OCI-LY7 (cell line): ENCODE data around the gene VIPAS39. TPM values are rescaled to one million over a fixed set of nuclear protein-coding genes. Genes with fewer than 3 reads are reported as not detected.

ENCODE experiments used
- BruUV-seq: library from RNA; stranded (reverse); fragments of 400-500 nt; replicated peaks from 2 replicates; lab custom pipeline; 2021; lab: Mats Ljungman, UMichigan
- CTCF ChIA-PET: fragments of 300-600 bp; sonication (Branson Sonifier 250); formaldehyde crosslinking; loops from one replicate; lab custom pipeline; 2022; ENCODE audit warnings: antibody characterized with exemption; ENCODE audit not compliant: unreplicated experiment; lab: Charles Lee
- POLR2A ChIA-PET: fragments of 300-600 bp; sonication (Branson Sonifier 250); formaldehyde crosslinking; loops from one replicate; lab custom pipeline; 2022; ENCODE audit warnings: antibody characterized with exemption; lab: Charles Lee
- DNase-seq: peaks from one replicate; pipeline ENCODE4 v3.0.0-alpha.2; 2015; ENCODE audit warnings: low spot score
- H2AFZ ChIP-seq: fragments of 200-600 bp; sonication (generic), shearing (Covaris generic); 2 replicates; pipeline ENCODE4 v1.6.1; 2014; ENCODE audit warnings: mild to moderate bottlenecking, antibody characterized with exemption, low read length, moderate library complexity
- H3K27ac ChIP-seq: fragments of 200-600 bp; sonication (generic); 2 replicates; pipeline ENCODE4 v1.5.1; 2014; ENCODE audit warnings: mixed run types, low read depth, mild to moderate bottlenecking, moderate library complexity, low read length, inconsistent platforms; ENCODE audit not compliant: poor library complexity, severe bottlenecking
- H3K36me3 ChIP-seq: fragments of 200-600 bp; sonication (generic); 2 replicates; pipeline ENCODE4 v1.6.1; 2014; ENCODE audit warnings: mild to moderate bottlenecking, antibody characterized with exemption, low read length, moderate library complexity, mixed read lengths; ENCODE audit not compliant: insufficient read depth
- H3K4me1 ChIP-seq: fragments of 200-600 bp; sonication (generic); 2 replicates; pipeline ENCODE4 v1.5.1; 2014; ENCODE audit warnings: mild to moderate bottlenecking, low read length; ENCODE audit not compliant: insufficient read depth, poor library complexity, severe bottlenecking
- H3K4me2 ChIP-seq: fragments of 200-600 bp; sonication (generic); 2 replicates; pipeline ENCODE4 v1.6.1; 2014; ENCODE audit warnings: mild to moderate bottlenecking, low read length
- H3K4me3 ChIP-seq: fragments of 200-600 bp; sonication (generic); 2 replicates; pipeline ENCODE4 v1.5.1; 2014; ENCODE audit warnings: mild to moderate bottlenecking, low read depth, low read length; ENCODE audit not compliant: poor library complexity, severe bottlenecking
- H3K79me2 ChIP-seq: fragments of 200-600 bp; sonication (generic); 2 replicates; pipeline ENCODE4 v1.6.1; 2016; ENCODE audit warnings: low read depth, mild to moderate bottlenecking, low read length, moderate library complexity, mixed read lengths; ENCODE audit not compliant: insufficient read depth
- H3K9me2 ChIP-seq: fragments of 200-600 bp; sonication (generic); 2 replicates; pipeline ENCODE4 v1.6.1; 2016; ENCODE audit warnings: mild to moderate bottlenecking, low read length, mixed read lengths; ENCODE audit not compliant: insufficient read depth
- H3K9me3 ChIP-seq: fragments of 200-600 bp; sonication (generic); 2 replicates; pipeline ENCODE4 v1.6.1; 2014; ENCODE audit warnings: mild to moderate bottlenecking, mixed run types, low read length, mixed read lengths
- H4K20me1 ChIP-seq: fragments of 200-600 bp; sonication (generic); 2 replicates; pipeline ENCODE4 v1.6.1; 2014; ENCODE audit warnings: mild to moderate bottlenecking, antibody characterized with exemption, low read length, moderate library complexity, mixed read lengths; ENCODE audit not compliant: insufficient read depth
- CTCF ChIP-seq: fragments of 200-600 bp; sonication (generic); conservative IDR thresholded peaks from 2 replicates; pipeline ENCODE4 v1.5.1; 2014; ENCODE audit warnings: mild to moderate bottlenecking, antibody characterized with exemption, low read length, moderate library complexity, mixed read lengths
- EZH2phosphoT487 ChIP-seq: fragments of 200-600 bp; sonication (generic); IDR thresholded peaks from 2 replicates; pipeline ENCODE4 v1.6.1; 2018; ENCODE audit warnings: low read depth, borderline replicate concordance, mild to moderate bottlenecking, mixed run types, antibody characterized with exemption, low read length, moderate library complexity, mixed read lengths
- intact Hi-C: fragments of 100-400 bp; cut with micrococcal nuclease; formaldehyde crosslinking; loops from one replicate; pipeline ENCODE4 v1.10.0; 2022; ENCODE audit not compliant: unreplicated experiment
- total RNA-seq, 2 experiments: library from RNA; depleted of rRNA in 1 of 2; stranded (reverse); fragments of >200 nt in 1 of 2; shearing (Covaris generic) in 1 of 2; gene quantifications; 2 replicates each; pipeline ENCODE4 v1.2.3, GENCODE V29; 2014 to 2022

Gene VIPAS39
- total RNA-seq, 2 experiments from 2014 or later: 13.3 to 20.4 TPM

- H3K4me3 ChIP-seq: no peak overlapping the region
- TF ChIP-seq EZH2phosphoT487: no peak
- TF ChIP-seq CTCF: no peak
- ChIA-PET CTCF (no interaction called here), POLR2A (interaction anchor here (1.7 kb wide), 1 partner anchor 11 kb away, joined by 7 read pairs; no protein-coding TSS in a partner anchor)
- H3K4me2 ChIP-seq: no peak overlapping the region
- peaks cover 89% of the 10 kb centered on the region for H3K36me3 ChIP-seq
- no peaks in the 10 kb centered on the region for H3K4me1 ChIP-seq
- no peak for DNase-seq
- no peaks in the 10 kb centered on the region for H3K79me2 ChIP-seq
- H4K20me1 ChIP-seq: no peaks in the 10 kb centered on the region
- intact Hi-C loops: no loop called here
- BruUV-seq: no TSS peak
- H3K9me2 ChIP-seq: no peaks in the 10 kb centered on the region
- H3K27ac ChIP-seq: no peak overlapping the region
- H2AFZ ChIP-seq: no peak overlapping the region
- H3K9me3 ChIP-seq: no peaks in the 10 kb centered on the region
Observed at GRCh38 chr14:77426396-77426795, 31.0 kb downstream of the VIPAS39 start.

GRCh38 chr14:77424862-77425261 is 32.5 kb downstream of the VIPAS39 start:
- POLR2A ChIA-PET: no interaction called here
- no TSS peak for BruUV-seq
- no peak overlapping the region for H3K4me3 ChIP-seq
- no peaks in the 10 kb centered on the region for H3K4me1 ChIP-seq
- peaks cover 9% of the 10 kb centered on the region; the same call in 1 of the 2 replicates for H3K9me3 ChIP-seq
- no peak for DNase-seq
- TF ChIP-seq CTCF (no peak), EZH2phosphoT487 (no peak)
- H3K4me2 ChIP-seq: no peak overlapping the region
- CTCF ChIA-PET: no interaction called here
- no peaks in the 10 kb centered on the region for H3K9me2 ChIP-seq
- no peak overlapping the region for H2AFZ ChIP-seq
- peaks cover 90% of the 10 kb centered on the region for H3K36me3 ChIP-seq
- no peaks in the 10 kb centered on the region for H4K20me1 ChIP-seq
- H3K79me2 ChIP-seq: no peaks in the 10 kb centered on the region
- H3K27ac ChIP-seq: no peak overlapping the region
- intact Hi-C loops: no loop called here

GRCh38 chr14:77423423-77423822 is 34.0 kb downstream of the VIPAS39 start, which contains the start of gene NOXRED1:
NOXRED1 (minus strand) TSS chr14:77423523; CDS start chr14:77422889, 634 bp downstream.
- no peaks in the 10 kb centered on the region for H3K79me2 ChIP-seq
- H3K9me3 ChIP-seq: peaks cover 13% of the 10 kb centered on the region; the same call in 1 of the 2 replicates
- H4K20me1 ChIP-seq: no peaks in the 10 kb centered on the region
- H2AFZ ChIP-seq: no peak within 1 kb of the TSS
- intact Hi-C loops: no loop called here
- peaks cover 79% of the 10 kb centered on the region for H3K36me3 ChIP-seq
- no peak within 1 kb of the TSS for H3K4me2 ChIP-seq
- no peaks in the 10 kb centered on the region for H3K9me2 ChIP-seq
- H3K4me1 ChIP-seq: no peaks in the 10 kb centered on the region
- BruUV-seq: no TSS peak
- ChIA-PET CTCF (no interaction called here), POLR2A (no interaction called here)
- H3K27ac ChIP-seq: no peak within 1 kb of the TSS
- no peak for DNase-seq
- TF ChIP-seq EZH2phosphoT487: no peak
- no peak for TF ChIP-seq CTCF
- H3K4me3 ChIP-seq: no peak within 1 kb of the TSS
